NCI-H748 (cell line): Measurements from ENCODE around the gene RUNX2.

Experiments used
- DNase-seq: peaks from one replicate; lab custom pipeline; 2025; ENCODE audit not compliant: unreplicated experiment; lab: John Stamatoyannopoulos, UW

Gene RUNX2

DNA sequence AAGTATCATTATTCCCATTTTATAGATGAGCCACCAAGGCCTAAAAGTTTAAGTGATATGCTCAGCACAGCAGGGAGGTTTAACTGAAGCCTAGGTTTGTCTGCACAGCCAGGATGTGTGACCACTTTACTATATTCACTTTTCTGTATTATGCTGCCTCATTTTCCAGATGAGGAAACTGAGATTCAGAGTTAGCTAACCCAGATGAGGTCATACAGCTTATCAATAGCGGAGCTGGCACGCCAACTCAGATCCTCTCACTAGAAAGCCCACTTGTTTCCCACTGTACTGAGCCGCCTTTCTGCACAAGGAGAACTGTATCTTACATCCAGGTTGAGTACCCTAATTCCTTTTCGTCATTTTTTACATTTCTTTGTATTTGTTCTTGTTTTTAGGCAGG lies 181.3 kb downstream of the RUNX2 start:
- no peak for DNase-seq

DNA sequence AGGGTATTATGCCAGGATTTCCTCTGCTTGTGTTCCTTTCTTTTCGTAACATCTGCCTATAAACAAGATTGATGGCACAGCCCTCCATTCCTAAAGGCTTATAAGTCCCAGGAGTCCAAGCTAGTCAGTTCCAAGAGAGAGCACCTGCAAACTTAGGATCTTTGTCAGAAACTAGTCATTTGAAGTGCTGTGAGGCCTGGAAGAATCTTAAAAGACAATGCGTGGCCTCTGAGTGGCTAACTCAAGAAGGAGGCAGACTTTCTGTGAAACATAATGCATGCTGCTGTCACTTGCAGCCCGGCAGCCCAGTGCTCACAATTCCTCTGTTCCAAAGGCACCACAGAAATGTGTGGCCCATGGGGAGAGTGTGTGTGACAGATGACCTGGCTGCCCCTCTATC lies 184.6 kb downstream of the RUNX2 start:
- no peak for DNase-seq

DNA sequence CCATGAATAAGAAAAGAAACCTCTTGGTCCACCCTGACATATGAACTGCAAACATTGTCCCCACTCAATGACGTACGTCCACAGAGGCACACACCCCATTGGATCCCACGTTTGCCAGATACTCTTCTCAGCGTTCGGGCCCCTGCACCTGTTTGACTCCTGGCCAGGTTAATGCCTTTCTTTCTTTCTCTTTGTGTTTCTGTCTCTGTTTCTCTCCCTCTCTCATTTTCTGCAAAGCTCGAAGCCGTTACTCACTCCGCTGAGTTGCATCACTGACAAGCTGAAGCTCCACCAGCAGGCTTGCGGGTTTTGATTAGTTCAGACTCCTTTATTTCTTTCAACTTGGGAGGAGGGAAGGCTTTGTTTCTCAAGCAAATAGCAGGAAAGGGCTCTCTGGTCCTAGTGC lies 185.1 kb downstream of the RUNX2 start:
- DNase-seq, result peak; percentile 79

DNA sequence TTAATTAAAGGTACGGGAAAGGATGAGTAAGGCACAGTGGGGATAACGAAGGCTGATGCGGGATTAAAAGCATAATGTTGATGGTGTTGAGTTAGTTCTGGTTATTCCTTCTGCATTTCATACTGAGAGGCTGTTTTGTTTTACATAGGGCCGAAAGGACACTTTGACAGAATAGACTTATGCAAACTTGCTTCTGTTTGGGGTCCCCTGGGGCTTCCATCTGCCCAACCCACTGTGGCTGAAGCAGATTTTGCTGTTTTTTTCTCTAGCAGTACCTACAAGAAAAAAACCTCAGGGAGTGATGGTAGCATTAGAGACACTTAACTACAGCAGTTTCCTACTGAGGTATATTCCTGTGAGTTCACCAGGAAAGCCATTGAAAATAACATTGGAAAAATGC lies 185.7 kb downstream of the RUNX2 start:
- no peak for DNase-seq

DNA sequence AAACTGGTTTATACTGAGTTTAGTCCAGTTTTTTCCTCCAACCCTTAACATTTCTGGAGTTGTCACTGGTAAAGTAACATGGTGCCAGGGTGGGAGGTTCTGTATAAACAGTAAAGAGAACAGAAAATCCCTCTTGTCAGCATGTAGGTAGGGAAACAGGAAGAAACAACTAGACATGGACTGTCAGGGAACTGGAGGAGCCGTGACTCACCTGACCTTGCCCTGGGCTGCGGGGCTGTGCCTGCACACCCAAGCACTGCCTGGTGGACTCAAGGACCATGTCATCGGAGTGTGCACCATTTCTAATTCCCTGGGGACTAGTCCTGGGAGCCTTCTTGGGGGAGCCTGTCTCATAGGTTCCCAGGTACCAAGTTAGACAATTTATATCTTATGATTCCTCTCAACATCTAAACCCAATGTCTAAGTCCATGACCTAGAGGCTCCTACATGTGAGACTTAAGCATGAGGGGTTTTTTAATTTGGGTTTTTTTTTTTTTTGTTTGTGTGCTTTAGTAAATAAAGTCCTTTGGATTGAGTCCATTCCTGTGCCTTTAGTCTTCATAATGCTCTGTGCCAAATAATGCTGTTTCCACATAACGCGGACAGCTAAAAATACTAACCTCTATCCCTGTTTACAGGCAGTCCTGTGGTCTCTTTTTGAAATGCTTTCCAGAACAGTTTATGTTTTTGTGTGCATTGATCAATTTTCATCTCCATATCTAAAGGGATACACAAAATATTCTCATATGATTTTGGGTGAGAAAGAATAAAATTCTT lies 186.5 kb downstream of the RUNX2 start:
- no peak for DNase-seq

DNA sequence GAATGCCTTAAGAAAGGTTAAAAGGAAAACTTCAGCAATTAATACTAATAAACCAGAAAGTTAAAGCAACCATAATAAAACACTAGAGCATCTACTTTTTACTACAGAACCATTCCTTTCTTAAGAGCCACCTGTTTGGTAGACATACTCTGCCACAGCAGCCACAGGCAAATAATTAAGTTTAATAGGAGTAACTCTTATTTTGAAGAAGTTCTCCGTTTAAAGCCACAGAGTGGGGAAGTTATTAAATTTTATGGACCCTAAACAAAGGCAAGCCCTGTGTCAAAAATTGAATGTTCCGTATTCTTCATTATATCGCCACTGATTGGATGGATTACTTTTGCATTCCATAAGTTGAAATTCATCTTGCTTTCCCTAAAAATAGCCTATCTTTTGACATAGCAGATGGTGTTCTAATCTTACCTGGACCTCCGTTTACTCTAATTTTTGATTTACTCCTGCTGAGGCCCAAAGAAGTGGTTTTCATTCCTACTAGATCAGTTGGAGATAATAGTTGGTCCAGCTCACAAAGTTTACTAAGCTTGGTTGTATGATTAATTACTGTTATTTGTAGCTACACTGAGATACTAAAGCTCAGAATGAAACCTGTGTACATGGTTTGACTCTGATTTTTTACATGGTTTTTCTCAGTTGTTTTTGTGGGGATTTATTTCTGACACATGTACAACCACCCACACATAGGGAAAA lies 190.0 kb downstream of the RUNX2 start:
- DNase-seq, result no peak

DNA sequence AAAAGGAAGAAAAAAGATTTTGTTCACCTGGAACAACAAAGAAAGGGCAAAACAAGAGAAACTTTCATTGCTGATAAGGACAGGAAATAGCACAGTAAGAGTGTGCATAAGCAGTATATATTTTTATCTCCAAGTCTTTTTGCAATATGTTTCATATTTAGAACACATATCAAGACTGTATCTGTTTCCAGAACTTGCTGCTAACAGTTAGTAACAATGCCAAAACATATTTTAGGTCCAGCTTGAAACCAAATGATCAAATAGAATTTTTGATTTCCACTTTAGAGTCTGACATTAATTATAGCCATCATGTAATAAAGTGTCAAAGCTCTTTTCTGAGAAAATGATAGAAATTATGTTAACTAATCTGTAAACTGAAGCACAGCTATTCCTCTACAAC lies 193.1 kb downstream of the RUNX2 start:
- no peak for DNase-seq

DNA sequence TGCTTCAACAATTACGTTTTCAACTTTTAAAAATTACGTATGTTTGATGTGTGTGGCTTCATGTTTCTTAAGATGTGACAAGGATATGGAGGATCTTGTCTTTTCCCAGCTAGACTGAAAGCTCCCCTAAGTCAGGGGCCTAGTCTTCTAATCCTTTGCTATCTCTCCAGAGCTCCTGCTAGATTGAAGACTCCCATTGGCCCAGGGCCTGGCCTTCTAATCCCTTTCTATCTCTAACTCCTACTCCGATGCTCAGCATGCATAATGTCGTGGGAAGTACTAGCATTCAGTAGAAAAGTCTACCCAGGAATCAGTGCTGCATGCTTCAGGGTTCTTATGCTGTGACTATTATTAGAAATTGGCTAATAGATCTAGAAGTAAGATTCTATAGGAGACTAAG lies 194.4 kb downstream of the RUNX2 start:
- DNase-seq, result no peak

DNA sequence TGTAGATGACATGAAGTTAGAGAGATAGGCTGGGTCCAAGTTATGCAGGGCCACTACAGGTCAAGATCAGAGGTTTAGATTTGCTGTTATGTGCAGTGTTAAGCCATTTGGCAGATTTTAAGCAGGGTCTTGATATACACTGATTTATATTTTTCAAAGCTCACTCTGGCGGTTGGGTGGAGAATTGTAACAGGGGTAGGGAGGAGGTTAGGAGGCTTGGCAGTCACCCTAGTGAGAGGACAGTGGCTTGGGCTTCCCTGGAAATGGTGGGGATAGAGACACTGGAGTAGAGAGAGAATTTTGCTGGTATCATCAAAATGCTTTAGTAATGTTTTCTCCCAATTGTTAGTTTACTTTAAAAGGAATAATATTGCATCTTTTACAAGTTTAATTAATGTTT lies 199.1 kb downstream of the RUNX2 start:
- no peak for DNase-seq

DNA sequence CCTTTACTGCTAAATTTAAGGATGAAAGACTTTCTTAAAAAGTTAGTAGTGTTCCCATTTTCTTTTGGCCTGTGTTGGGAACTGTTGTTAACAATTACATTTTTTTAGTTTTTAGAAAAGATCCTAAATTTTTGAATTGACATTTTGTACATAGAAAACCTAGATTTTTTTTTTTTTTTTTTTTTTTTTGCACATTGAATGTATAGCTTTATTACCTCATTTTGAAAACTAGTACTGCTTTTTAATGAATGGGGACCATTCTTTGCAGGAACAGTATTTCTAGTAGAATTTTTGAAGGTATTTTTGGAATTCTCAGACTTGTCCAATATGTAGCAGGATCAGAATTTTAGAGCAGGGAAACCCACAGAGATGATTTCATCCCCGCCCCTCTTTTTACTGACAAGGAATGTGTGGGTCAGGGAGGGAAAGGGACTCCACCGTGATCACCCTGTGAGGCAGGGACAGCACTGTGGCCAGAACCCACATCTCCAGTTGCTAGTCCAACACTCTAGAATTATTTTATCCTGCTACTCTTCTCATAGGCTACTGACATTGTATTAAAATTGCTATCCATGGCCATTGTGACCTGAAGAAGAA lies 204.0 kb downstream of the RUNX2 start:
- no peak for DNase-seq

DNA sequence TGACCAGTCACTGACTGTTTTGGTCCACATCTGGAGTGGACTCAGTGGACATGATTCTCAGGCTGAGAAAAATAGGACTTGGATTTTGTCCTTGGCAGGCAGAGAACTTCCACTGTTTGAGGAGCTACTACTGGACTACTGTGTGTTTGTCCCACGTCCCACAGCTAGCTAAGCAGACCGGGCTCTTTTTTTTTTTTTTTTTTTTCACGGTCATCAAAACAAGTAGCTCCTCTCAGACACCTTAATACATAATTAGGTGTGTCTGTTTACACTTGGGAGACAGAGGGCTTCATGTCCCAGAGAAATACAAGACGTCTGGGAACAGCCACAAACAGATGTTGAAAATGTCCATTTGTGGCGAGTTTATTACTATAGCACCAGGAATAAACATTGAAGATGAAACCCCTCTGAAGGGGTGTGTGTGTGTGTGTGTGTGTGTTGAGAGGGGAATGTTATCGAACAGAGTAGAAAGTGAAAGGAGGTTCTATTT lies 204.6 kb downstream of the RUNX2 start:
- peak; percentile 50 for DNase-seq

DNA sequence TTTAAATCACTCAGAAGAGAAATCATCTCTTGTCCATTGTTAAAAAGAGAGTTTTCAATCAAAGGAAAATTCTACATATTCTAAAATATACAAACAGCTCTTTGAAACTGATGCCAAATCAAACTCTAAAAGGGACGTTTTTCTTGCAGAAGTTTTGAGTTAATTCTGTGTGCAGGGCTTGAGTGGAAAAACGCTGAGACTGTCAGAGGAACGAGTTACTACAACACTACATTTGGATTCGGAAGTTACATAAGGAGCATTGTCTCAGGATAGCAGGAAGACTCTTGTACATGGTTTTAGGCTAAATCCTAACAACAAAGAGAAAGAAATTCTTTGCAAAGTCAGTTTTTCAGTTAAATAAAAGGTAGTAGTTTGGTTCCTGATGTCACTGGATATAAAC lies 205.3 kb downstream of the RUNX2 start:
- no peak for DNase-seq

DNA sequence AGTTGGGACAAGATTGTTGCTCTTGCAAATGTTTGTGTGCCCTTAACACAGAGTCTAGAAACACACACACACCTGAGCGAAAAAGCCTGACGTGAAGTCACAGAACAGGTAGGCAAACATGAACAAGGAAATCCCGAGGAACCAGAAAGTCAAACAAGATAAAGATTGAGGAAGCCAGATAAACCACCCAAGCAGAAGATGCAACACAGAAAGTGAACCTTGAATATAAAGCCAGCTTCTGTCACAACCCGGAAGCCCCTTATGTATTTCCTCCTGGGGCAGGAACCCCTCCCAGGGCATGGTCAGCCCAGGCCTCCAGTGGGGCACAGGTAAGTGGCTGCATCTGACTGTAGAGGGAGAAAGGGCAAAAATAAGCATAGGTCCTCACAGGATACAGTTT lies 207.8 kb downstream of the RUNX2 start:
- DNase-seq, result no peak

DNA sequence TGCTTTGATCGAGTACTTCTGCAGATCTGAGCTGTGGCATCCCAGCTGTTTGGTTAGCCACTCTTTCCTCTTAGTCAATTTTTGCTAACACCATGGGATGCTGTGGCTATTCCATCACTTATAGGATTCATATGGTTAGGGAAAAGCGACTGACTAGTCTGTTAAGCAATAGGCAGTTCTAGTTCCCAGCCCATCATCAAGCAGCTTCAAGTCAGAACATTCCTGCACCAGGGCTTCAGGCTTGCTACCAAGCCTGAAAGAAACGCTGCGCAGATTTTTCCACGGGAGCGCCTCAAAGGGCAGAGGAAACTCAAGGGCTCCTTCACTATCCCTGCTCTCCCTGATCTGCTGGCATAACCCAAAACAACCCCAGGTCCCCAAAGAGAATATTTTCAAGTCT lies 209.4 kb downstream of the RUNX2 start:
- no peak for DNase-seq

DNA sequence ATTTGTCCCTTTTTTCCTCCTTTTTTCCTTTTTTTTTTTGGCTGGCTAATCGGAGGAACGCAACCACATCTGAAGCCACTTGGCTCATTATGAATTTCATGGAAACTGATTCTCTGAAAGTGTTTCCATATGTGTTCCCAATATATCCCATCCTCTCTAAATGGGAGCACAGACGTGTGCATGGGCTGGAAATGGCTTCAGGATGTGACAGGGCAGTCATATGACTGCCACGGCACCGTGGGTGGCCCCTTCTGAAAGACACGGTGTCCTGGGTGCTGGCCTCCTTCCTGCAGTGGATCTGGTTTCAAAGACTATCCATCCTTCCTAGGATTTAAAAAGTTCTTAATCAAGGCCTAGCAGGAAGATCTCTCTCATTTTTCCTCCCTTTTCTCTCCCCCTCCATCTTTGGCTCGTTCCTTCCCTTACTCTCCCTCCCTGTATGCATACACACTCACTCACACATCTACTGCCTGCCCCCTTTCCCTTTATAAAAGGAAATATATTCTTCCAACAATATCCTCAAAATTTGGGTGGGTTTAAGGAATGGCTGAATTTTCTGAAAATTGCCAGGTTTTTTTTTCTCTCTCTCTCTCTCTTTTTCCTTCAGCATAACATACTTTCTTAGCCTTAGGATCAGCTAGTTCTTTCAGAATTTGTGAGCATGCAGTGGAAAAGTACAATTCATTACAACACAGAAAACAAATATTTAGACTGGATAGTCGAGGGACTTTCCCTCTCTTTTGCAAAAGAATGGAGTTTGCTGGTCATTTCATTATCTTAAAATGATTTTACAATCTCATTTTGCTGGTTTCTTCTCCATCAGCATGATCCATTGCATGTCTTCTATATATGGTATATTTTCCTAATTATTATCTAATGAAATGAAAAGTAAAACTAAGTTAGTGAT lies 210.8 kb downstream of the RUNX2 start:
- DNase-seq, result no peak

DNA sequence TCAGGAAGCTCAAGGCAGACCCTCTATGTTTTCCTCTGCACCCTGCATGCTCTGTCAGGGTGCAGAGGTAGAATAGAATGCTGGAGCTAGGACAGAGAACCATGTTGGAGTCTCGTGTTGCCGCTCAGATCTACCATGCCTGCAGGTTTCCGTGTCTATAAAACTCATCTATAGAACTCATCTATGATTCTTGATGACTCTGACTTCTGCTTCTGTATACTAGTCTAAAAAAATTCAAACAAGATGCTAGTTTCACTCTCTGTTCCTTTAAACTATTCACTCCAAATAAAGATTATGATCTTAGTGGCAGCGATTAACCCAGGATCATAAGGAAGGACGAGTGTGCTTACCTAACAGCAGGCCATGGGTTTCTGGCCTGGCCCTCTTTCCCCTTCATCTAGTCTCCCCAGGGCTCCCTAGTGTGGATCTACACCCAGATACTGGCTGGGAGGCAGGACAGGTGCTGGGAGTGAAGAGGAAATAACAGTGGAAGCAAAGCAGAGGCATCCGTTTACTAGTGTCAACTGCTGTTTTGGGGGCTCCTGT lies 212.3 kb downstream of the RUNX2 start:
- no peak for DNase-seq

DNA sequence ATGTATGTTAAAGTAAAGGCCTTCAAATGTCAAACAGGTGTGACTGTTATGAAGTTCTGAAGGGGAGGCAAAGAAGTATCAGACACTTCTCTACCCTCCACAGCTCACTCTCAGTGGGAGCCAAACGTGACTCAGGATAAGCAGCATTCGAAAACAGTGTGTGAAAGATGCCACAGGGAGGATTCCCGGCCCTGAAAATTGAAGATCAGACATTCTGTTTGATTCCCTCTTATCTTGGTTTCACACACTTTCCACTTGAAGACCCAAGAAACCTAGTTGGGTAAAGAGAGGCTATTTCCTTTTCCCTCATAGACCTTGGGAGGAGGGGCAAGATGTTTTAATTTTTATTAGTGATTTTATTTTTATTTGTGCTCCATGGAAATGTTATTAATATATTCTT lies 213.8 kb downstream of the RUNX2 start:
- DNase-seq, result no peak

DNA sequence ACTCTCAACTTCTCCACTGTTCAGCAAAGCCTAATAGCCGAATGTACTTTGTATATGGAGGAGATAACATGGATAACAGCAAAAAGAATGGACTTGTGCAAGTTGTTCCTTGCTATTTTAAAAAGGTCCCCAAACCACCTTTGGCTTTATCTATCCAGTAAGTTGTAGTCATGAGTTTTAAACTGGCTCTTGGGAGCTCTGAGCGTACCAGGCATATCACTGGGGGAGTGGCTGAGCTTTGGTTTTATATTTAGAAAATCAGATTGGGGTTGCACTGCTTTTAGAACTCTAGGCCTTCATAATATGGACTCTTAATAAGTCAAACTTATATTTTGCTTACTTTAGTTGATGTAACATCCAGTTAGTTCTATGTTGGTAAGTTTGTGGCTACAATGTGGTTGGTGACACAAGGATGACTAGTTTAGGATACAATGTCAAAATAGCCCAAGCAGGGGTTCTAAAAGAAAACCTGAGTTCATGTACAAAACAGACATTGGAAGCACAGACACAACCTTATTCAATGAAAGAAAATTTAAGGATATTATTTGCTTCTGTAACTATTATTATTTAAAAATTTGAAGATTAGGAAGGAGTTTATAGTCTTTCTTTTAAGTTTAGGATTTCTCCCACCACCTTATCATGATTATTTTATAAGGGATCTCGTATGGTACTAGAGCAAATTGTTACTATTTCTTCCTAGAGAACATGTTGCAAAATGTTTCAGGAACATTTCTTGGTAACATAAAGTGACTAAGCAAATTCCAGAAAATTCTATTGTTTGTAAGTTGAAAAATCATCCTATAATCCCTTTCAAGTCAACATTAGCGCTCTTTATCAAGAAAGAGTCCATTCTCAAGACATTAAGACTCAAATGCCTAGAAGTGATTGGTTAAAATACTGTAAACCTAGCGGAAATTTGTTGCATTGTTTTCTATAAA lies 215.4 kb downstream of the RUNX2 start:
- no peak for DNase-seq

DNA sequence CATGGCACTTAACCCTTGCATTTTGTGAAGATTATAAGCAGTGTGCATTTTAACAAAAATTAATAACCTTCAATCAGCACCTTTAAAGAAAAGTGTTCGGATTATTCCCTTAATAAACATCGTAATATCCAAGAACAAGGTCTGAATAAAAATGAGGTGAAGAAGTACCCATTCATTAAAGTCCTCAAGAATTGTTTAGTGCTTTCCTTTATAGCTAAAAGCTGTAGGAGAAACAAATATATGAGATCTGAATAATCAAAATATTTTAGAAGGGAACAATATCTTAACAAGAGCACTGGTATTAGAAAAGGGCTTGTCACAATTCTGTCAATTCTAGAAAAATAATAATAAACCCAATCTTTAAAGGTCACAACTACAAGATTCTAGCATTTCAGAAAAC lies 217.3 kb downstream of the RUNX2 start:
- DNase-seq, result no peak
